Lung (tissue), 12 donors: ENCODE results near the gene MOGAT1. TPM values are rescaled to one million over a fixed set of nuclear protein-coding genes. Genes with fewer than 3 reads are reported as not detected.

Experiments used
- ATAC-seq: fragments of 200-7000 bp; cut with Tn5 transposase; one replicate; pipeline ENCODE4 v1.9.1; 2020; ENCODE audit warnings: moderate number of reproducible peaks; ENCODE audit not compliant: insufficient read depth, low FRiP score
- DNase-seq, 3 donors: peaks; one replicate each; pipeline ENCODE4 v3.0.0-alpha.2; 2013 to 2017
- H3K27ac ChIP-seq, 2 donors: one replicate each; pipeline ENCODE4 v1.5.1; 2013; ENCODE audit warnings: mild to moderate bottlenecking in 2 of 2, moderate library complexity in 2 of 2, control low read depth in 1 of 2, inconsistent platforms in 1 of 2, low read depth in 1 of 2, low read length in 1 of 2
- H3K27me3 ChIP-seq, 3 donors: one replicate each; pipeline ENCODE4 v1.5.1; 2013; ENCODE audit warnings: low read length in 2 of 3; ENCODE audit not compliant: control insufficient read depth in 3 of 3, insufficient read depth in 3 of 3
- H3K36me3 ChIP-seq, 4 donors: one replicate each; pipeline ENCODE4 v1.5.1; 2013; ENCODE audit warnings: low read length in 4 of 4, mild to moderate bottlenecking in 1 of 4, moderate library complexity in 1 of 4; ENCODE audit not compliant: control insufficient read depth in 4 of 4, insufficient read depth in 4 of 4
- H3K4me1 ChIP-seq, 5 donors: one replicate each; pipeline ENCODE4 v1.5.1; 2013; ENCODE audit warnings: low read length in 5 of 5, mild to moderate bottlenecking in 2 of 5, moderate library complexity in 1 of 5; ENCODE audit not compliant: control insufficient read depth in 5 of 5, insufficient read depth in 5 of 5
- H3K4me3 ChIP-seq: one replicate; pipeline ENCODE4 v1.5.1; 2013; ENCODE audit warnings: mild to moderate bottlenecking, control low read depth, moderate library complexity
- H3K9ac ChIP-seq, 2 donors: one replicate each; pipeline ENCODE4 v1.5.1; 2013; ENCODE audit warnings: low read length in 2 of 2, control low read depth in 1 of 2; ENCODE audit not compliant: insufficient read depth in 1 of 2
- H3K9me3 ChIP-seq, 4 donors: one replicate each; pipeline ENCODE4 v1.5.1; 2013; ENCODE audit warnings: low read length in 3 of 4, mild to moderate bottlenecking in 1 of 4, moderate library complexity in 1 of 4; ENCODE audit not compliant: control insufficient read depth in 4 of 4, insufficient read depth in 3 of 4
- WGBS, 2 donors: extraction: QIAGEN DNeasy Blood & Tissue Kit; methylation state at CpG; one replicate each; pipeline ENCODE4 v1.1.7; 2013; 5-methylcytosine and 5-hydroxymethylcytosine counted together
- polyA plus RNA-seq, 2 donors: library from polyadenylated mRNA; stranded (reverse); fragments of 200-250 nt; gene quantifications; one replicate each; pipeline ENCODE4 v1.2.1, GENCODE V29; 2013
- total RNA-seq, 2 donors: library from RNA; depleted of rRNA in 1 of 2; stranded (reverse); fragments of >200 nt in 1 of 2; gene quantifications; one replicate each; pipeline ENCODE4 v1.2.1, GENCODE V29; 2014 to 2021
- TF ChIP-seq, protein P1 (sequence below): IDR thresholded peaks from 2 replicates; pipeline ENCODE4 v1.5.1; 2012; ENCODE audit warnings: mild to moderate bottlenecking; ENCODE audit errors: control extremely low read depth, extremely low read depth
- donor health status: control.
- donor health status: control.
- donor health status: Bipolar disorder and iron deficiency.
- donor health status: healthy.
- donor health status: DM: yes; HTN: yes; CAD: no.

The MOGAT1 gene
- total and polyA plus RNA-seq, 4 donors = 0.08 to 1.7 (median 0.18) TPM; not detected in 1

GRCh38 chr2:222745836-222746559 lies 74.5 kb downstream of the MOGAT1 start:
- Histone ChIP-seq H3K36me3 (no peaks in the 10 kb centered on the region), H3K9me3 (no peaks in the 10 kb centered on the region), H3K9ac (no peak overlapping the region), H3K27ac (no peak overlapping the region), H3K4me1 (peaks cover 5 to 16% (median 9%) of the 10 kb centered on the region in 5 donors), H3K27me3 (no peaks in the 10 kb centered on the region), H3K4me3 (no peak overlapping the region)
- 47 to 61% methylated on average over 8 of the region's 8 CpGs for WGBS, 2 donors
- peak in 1 of 3 donors; percentile 34 for DNase-seq
- TF ChIP-seq, protein P1, sequence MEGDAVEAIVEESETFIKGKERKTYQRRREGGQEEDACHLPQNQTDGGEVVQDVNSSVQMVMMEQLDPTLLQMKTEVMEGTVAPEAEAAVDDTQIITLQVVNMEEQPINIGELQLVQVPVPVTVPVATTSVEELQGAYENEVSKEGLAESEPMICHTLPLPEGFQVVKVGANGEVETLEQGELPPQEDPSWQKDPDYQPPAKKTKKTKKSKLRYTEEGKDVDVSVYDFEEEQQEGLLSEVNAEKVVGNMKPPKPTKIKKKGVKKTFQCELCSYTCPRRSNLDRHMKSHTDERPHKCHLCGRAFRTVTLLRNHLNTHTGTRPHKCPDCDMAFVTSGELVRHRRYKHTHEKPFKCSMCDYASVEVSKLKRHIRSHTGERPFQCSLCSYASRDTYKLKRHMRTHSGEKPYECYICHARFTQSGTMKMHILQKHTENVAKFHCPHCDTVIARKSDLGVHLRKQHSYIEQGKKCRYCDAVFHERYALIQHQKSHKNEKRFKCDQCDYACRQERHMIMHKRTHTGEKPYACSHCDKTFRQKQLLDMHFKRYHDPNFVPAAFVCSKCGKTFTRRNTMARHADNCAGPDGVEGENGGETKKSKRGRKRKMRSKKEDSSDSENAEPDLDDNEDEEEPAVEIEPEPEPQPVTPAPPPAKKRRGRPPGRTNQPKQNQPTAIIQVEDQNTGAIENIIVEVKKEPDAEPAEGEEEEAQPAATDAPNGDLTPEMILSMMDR = no peak
- no peak for ATAC-seq

DNA sequence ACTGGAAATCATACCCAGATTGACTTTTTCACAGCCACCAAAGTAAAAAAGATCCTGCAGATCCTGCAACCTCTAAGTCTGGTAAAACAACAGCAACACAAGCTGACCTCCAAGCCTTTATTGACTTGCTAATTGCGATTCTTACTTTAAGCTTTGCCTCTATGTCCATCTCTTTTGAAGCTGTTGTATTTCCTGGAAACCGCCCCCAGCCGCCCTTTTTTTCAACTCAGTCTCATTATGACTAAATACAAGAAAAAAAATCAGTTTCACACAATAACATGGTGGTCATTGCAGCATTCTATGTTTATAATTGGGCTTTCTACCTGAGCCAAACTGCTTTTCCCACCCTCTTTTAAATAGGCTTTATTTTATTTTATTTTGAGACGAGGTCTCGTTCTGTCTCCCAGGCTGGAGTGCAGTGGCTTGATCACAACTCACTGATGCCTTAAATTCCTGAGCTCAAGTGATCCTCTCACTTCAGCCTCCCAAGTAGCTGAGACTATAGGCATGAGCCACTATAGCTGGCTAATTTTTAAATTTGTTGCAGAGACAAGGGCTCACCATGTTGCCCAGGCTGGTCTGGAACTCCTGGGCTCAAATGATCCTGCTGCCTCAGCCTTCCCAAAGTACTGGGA lies 76.2 kb downstream of the MOGAT1 start:
- TF ChIP-seq, protein P1 = no peak
- Histone ChIP-seq H3K27ac (no peak overlapping the region), H3K4me3 (no peak overlapping the region), H3K9ac (no peak overlapping the region), H3K9me3 (no peaks in the 10 kb centered on the region), H3K36me3 (no peaks in the 10 kb centered on the region), H3K4me1 (peaks cover 2 to 16% (median 9%) of the 10 kb centered on the region in 5 donors), H3K27me3 (no peaks in the 10 kb centered on the region)
- 69 to 94% methylated on average over 5 of the region's 5 CpGs for WGBS, 2 donors
- ATAC-seq (no peak), DNase-seq (no peak)

- no peaks in the 10 kb centered on the region for H3K36me3 ChIP-seq
- DNase-seq (no peak), ATAC-seq (no peak)
- WGBS, 2 donors = 94 to 95% methylated on average over 3 of the region's 3 CpGs
- peaks cover 5 to 19% (median 8%) of the 10 kb centered on the region in 5 donors for H3K4me1 ChIP-seq
- TF ChIP-seq, protein P1 = no peak
- no peak overlapping the region for H3K27ac ChIP-seq
- H3K9me3 ChIP-seq = no peaks in the 10 kb centered on the region
- no peak overlapping the region for H3K9ac ChIP-seq
- H3K4me3 ChIP-seq = no peak overlapping the region
- H3K27me3 ChIP-seq = no peaks in the 10 kb centered on the region
These were observed 79.1 kb downstream of the MOGAT1 start for GRCh38 chr2:222750533-222750932.
